HG03095 (cell line): ENCODE measurements around the gene MPHOSPH10.
A peak's percentile ranks its signal among the peaks of the same experiment; 100 is the strongest.
"Not testable (repeated sequence)": the region's sequence is repeated elsewhere in the genome, so short reads cannot be mapped to it uniquely, and the experiment has no call there.

Source experiments
- ATAC-seq: cut with Tn5 transposase; IDR thresholded peaks from one replicate; pipeline ENCODE4 v1.9.1; 2021; ENCODE audit warnings: moderate library complexity; ENCODE audit not compliant: unreplicated experiment

Gene MPHOSPH10, protein sequence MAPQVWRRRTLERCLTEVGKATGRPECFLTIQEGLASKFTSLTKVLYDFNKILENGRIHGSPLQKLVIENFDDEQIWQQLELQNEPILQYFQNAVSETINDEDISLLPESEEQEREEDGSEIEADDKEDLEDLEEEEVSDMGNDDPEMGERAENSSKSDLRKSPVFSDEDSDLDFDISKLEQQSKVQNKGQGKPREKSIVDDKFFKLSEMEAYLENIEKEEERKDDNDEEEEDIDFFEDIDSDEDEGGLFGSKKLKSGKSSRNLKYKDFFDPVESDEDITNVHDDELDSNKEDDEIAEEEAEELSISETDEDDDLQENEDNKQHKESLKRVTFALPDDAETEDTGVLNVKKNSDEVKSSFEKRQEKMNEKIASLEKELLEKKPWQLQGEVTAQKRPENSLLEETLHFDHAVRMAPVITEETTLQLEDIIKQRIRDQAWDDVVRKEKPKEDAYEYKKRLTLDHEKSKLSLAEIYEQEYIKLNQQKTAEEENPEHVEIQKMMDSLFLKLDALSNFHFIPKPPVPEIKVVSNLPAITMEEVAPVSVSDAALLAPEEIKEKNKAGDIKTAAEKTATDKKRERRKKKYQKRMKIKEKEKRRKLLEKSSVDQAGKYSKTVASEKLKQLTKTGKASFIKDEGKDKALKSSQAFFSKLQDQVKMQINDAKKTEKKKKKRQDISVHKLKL

GRCh38 chr2:71130152-71130904, at the start of gene MPHOSPH10, which contains the start of gene MCEE:
Gene MPHOSPH10, plus strand, starts transcription at chr2:71130634. Its CDS starts 32 bp downstream, at chr2:71130666.
Gene MCEE, minus strand, starts transcription at chr2:71130229. Its CDS starts 10 bp downstream, at chr2:71130219.
- peak; percentile 85 for ATAC-seq

GRCh38 chr2:71082402-71083252, 47.8 kb upstream of the MPHOSPH10 start:
- no peak for ATAC-seq

GRCh38 chr2:71083297-71083696, 47.1 kb upstream of the MPHOSPH10 start:
- ATAC-seq: not testable (repeated sequence)

GRCh38 chr2:71083752-71084312, 46.6 kb upstream of the MPHOSPH10 start:
- not testable (repeated sequence) for ATAC-seq

DNA sequence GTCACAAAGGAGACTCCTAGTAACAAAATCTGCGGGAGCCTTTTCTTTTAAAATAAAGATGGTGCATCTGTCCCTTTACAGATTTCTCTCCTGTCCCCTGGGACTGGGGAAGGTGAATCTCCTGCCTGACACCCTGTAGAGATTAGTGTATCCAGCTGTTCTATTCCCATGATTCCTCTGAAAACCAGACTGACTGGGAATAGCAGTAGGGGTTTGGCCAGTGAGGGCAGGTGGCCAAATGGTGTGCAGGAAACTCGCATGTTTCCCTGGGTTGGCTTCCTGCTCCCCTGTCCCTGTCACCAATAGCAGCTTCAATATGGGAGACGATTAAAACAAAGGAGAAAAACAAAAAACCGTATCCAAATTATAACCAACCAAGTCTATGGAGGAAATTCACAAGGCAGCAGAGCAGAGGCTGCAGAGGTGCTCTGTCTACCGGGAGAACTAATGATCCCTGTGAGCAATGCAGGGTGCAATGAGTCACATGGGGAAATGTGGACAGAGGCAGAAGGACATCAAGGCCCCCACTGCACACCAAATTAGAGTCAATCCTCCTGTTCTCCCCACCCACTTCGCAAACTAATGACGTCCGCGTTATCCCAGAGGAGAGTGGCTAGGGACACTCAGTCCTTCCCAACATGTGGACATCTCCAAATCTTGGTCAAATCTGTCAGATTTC, 45.0 kb upstream of the MPHOSPH10 start:
- not testable (repeated sequence) for ATAC-seq

GRCh38 chr2:71089475-71089874, 41.0 kb upstream of the MPHOSPH10 start:
- not testable (repeated sequence) for ATAC-seq

GRCh38 chr2:71091808-71092207, 38.6 kb upstream of the MPHOSPH10 start:
- ATAC-seq: not testable (repeated sequence)

DNA sequence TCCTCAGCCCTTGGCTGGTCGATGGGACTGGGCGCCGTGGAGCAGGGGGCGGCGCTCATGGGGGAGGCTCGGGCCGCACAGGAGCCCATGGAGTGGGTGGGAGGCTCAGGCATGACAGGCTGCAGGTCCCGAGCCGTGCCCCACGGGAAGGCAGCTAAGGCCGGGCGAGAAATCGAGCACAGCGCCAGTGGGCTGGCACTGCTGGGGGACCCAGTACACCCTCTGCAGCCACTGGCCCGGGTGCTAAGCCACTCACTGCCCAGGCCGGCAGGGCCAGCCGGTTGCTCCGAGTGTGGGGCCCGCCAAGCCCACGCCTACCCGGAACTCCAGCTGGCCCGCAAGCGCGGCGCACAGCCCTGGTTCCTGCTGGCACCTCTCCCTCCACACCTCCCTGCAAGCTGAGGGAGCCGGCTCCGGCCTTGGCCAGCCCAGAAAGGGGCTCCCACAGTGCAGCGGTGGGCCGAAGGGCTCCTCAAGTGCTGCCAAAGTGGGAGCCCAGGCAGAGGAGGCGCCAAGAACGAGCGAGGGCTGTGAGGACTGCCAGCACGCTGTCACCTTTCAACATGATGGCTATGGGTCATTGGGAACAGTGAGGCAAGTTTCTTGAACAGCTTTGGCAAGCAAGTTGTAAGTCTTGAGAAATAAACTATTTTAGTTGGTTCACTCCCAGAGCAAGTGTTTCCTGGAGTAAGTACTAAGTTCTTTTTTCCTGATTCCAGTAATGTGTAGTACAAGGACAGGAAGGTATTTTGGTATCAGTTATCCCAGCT, 37.8 kb upstream of the MPHOSPH10 start:
- not testable (repeated sequence) for ATAC-seq

DNA sequence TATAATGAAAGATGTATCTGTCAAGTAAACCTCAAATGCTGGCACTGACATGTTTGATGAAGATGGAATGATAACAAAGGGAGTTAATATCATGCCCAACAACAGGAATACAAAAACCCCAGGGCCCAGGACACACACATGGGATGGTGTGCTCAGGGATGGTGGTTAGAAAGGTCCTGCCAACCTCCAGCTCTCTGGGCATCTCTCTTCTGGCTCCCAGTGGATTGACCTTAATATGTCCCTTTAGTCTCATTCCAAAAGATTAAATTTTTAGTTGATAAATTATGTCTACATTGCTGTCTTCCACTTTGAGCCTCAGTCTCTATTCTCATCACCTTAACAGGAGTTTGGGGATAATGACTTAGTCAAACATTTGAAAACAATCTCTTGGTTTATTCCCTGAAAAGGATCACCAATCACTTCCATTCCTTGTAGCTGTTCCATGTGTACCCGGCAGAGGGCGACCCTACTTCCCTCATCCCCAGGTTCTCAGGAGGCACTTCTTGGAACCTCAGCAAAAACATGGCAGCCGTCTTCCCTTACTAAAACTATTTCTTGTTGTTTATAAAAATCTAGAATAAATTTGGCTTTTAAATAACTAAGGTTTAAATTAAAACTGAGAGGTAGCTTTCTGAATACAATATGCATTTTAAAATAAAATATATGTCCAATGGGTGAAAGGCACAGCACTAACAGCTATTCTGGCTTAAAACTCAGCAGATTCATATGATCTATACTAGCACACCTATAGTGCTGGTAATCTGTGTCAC, 30.1 kb upstream of the MPHOSPH10 start:
- ATAC-seq: no peak

DNA sequence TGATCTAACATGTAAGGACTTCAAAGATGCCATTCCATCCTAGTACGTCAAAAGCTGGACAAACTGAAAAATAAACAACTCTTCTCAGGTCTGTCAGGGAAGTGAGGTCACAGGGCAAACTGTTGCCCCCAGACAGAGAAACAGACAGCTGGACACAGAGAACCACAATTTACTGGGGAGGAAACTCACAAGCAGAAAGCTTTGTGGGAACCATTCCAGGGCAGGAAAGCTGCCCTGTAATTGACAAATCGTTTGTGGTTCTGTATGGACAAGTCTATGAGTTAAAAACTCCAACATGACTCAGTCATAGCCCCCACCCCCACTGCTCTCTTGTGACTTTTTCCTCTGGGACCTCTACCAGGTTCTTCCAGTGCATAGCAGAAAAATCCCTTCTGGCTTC, 28.8 kb upstream of the MPHOSPH10 start:
- no peak for ATAC-seq

DNA sequence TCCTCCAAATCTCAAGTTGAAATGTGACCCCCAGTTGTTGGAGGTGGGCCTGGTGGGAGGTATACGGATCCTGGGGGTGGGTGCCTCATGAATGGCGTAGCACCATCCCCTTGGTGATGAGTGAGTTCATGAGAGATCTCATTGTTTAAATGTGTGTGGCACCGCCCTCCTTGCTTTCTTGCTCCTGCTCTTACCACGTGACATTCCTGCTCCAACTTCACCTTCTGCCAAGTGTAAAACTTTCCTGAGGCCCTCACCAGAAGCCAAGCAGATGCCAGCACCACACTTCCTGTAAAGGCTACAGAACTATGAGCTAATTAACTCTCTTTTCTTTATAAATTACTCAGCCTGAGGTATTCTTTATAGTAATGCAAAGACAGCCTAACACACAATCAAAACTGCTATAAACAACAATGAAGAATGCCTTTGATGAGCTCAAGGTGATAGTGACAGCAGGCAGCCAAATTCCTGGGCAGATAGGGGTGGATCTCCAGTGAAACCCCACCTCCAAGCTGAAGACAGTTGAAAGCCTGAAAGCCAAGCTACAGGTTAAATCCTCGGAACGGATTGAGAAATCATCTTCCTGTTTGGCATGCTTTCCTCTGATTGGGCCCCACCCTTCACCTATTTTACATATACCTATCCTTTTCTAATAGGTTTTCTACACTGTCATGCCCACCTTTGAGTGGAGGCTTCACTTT, 27.3 kb upstream of the MPHOSPH10 start:
- no peak for ATAC-seq

- ATAC-seq: no peak
These were observed 26.6 kb upstream of the MPHOSPH10 start for GRCh38 chr2:71103809-71104208.

- ATAC-seq: not testable (repeated sequence)
These were observed 24.0 kb upstream of the MPHOSPH10 start for GRCh38 chr2:71106463-71106862.

DNA sequence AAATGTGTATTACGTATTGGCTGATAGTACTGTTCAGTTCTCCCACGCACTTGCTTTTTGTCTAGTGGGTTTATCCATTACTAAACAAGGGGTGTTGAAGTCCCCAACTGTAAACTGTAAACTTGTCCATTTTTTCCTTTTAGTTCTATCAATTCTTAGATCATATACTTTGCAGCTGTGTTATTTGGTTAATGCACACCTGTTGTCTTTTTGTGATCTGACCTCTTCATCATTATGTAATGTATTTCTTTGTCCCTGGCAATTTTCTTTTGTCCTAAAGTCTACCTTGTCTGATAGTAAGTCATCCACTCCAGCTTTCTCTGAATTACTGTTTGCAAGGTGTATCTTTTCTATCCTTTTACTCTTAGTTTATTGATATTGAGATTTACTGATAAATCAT, 22.3 kb upstream of the MPHOSPH10 start:
- no peak for ATAC-seq

- no peak for ATAC-seq
These were observed 16.6 kb upstream of the MPHOSPH10 start for GRCh38 chr2:71113843-71114242.

GRCh38 chr2:71117063-71117462, 13.4 kb upstream of the MPHOSPH10 start:
- no peak for ATAC-seq

- no peak for ATAC-seq
These were observed 10.2 kb upstream of the MPHOSPH10 start for GRCh38 chr2:71120195-71120594.
